Liver (tissue), 9 donors: ENCODE data around the gene DNAJC7. TPM values are rescaled to one million over a fixed set of nuclear protein-coding genes. Genes with fewer than 3 reads are reported as not detected.

Experiments
- DNase-seq: peaks from one replicate; pipeline ENCODE4 v3.0.0-alpha.2; 2017; ENCODE audit warnings: low spot score
- H3K27ac ChIP-seq, 2 donors: one replicate each; pipeline ENCODE4 v1.7.0; 2013; ENCODE audit warnings: inconsistent platforms in 2 of 2, low read length in 2 of 2, control low read depth in 1 of 2, low read depth in 1 of 2, mild to moderate bottlenecking in 1 of 2
- H3K27me3 ChIP-seq, 4 donors: one replicate each; pipeline versions ENCODE4 v1.6.1 to v1.7.0; 2013; ENCODE audit warnings: low read length in 3 of 4, inconsistent platforms in 1 of 4, mild to moderate bottlenecking in 1 of 4, moderate library complexity in 1 of 4; ENCODE audit not compliant: control insufficient read depth in 4 of 4, insufficient read depth in 4 of 4
- H3K36me3 ChIP-seq, 4 donors: one replicate each; pipeline versions ENCODE4 v1.6.1 to v1.7.0; 2013; ENCODE audit warnings: low read length in 3 of 4, mild to moderate bottlenecking in 3 of 4, low read depth in 1 of 4, moderate library complexity in 1 of 4; ENCODE audit not compliant: control insufficient read depth in 4 of 4, insufficient read depth in 3 of 4
- H3K4me1 ChIP-seq, 4 donors: one replicate each; pipeline versions ENCODE4 v1.6.1 to v1.7.0; 2013; ENCODE audit warnings: low read length in 3 of 4, mild to moderate bottlenecking in 3 of 4, moderate library complexity in 1 of 4; ENCODE audit not compliant: control insufficient read depth in 4 of 4, insufficient read depth in 4 of 4
- H3K4me3 ChIP-seq, 3 donors: one replicate each; pipeline versions ENCODE4 v1.6.1 to v1.7.0; 2013; ENCODE audit warnings: low read length in 3 of 3, control low read depth in 1 of 3, low read depth in 1 of 3, mild to moderate bottlenecking in 1 of 3
- H3K9ac ChIP-seq, 2 donors: one replicate each; pipeline ENCODE4 v1.7.0; 2013; ENCODE audit warnings: low read length in 2 of 2, mild to moderate bottlenecking in 2 of 2, moderate library complexity in 2 of 2, control low read depth in 1 of 2, low read depth in 1 of 2
- H3K9me3 ChIP-seq, 4 donors: one replicate each; pipeline versions ENCODE4 v1.6.1 to v1.7.0; 2013; ENCODE audit warnings: low read length in 3 of 4; ENCODE audit not compliant: control insufficient read depth in 4 of 4
- CTCF ChIP-seq: fragments of 150-350 bp; IDR thresholded peaks from 2 replicates; pipeline ENCODE4 v1.5.1; 2017; ENCODE audit warnings: improper control_type of control experiment, low read depth, low read length; ENCODE audit not compliant: missing input control
- EGR1 ChIP-seq, 2 donors: IDR thresholded peaks; 2 replicates each; pipeline ENCODE4 v1.6.1; 2016 to 2018; ENCODE audit warnings: antibody characterized with exemption in 2 of 2, low read depth in 2 of 2
- FOXA1 ChIP-seq: IDR thresholded peaks from 2 replicates; pipeline ENCODE4 v1.6.1; 2016; ENCODE audit warnings: antibody characterized with exemption
- FOXA2 ChIP-seq: IDR thresholded peaks from 2 replicates; pipeline ENCODE4 v1.6.1; 2016; ENCODE audit warnings: antibody characterized with exemption
- GABPA ChIP-seq, 2 donors: IDR thresholded peaks in 1 of 2; conservative IDR thresholded peaks in 1 of 2; 2 replicates each; pipeline ENCODE4 v1.6.1; 2016; ENCODE audit warnings: antibody characterized with exemption in 2 of 2, mild to moderate bottlenecking in 1 of 2, moderate library complexity in 1 of 2
- HNF4A ChIP-seq, 2 donors: conservative IDR thresholded peaks; 2 replicates each; pipeline ENCODE4 v1.6.1; 2016; ENCODE audit warnings: antibody characterized with exemption in 2 of 2, mild to moderate bottlenecking in 2 of 2
- HNF4G ChIP-seq: IDR thresholded peaks from 2 replicates; pipeline ENCODE4 v1.6.1; 2016; ENCODE audit warnings: antibody characterized with exemption
- JUND ChIP-seq, 2 donors: IDR thresholded peaks; 2 replicates each; pipeline ENCODE4 v1.6.1; 2016; ENCODE audit warnings: antibody characterized with exemption in 2 of 2
- NR2F2 ChIP-seq: IDR thresholded peaks from 2 replicates; pipeline ENCODE4 v1.6.1; 2016; ENCODE audit warnings: antibody characterized with exemption
- RAD21 ChIP-seq, 2 donors: IDR thresholded peaks; 2 replicates each; pipeline ENCODE4 v1.6.1; 2016; ENCODE audit warnings: antibody characterized with exemption in 2 of 2, mild to moderate bottlenecking in 2 of 2
- REST ChIP-seq: IDR thresholded peaks from 2 replicates; pipeline ENCODE4 v1.6.1; 2016; ENCODE audit warnings: antibody characterized with exemption, mild to moderate bottlenecking
- RXRA ChIP-seq, 2 donors: IDR thresholded peaks; 2 replicates each; pipeline ENCODE4 v1.6.1; 2017 to 2018; ENCODE audit warnings: antibody characterized with exemption in 2 of 2, mild to moderate bottlenecking in 1 of 2
- SP1 ChIP-seq: IDR thresholded peaks from 2 replicates; pipeline ENCODE4 v1.6.1; 2018; ENCODE audit warnings: antibody characterized with exemption, mild to moderate bottlenecking
- TAF1 ChIP-seq: conservative IDR thresholded peaks from 2 replicates; pipeline ENCODE4 v1.6.1; 2016; ENCODE audit warnings: antibody characterized with exemption, mild to moderate bottlenecking
- YY1 ChIP-seq: IDR thresholded peaks from 2 replicates; pipeline ENCODE4 v1.6.1; 2016; ENCODE audit warnings: antibody characterized with exemption, mild to moderate bottlenecking
- ZBTB33 ChIP-seq: IDR thresholded peaks from 2 replicates; pipeline ENCODE4 v1.6.1; 2016; ENCODE audit warnings: antibody characterized with exemption
- WGBS: extraction: QIAGEN DNeasy Blood & Tissue Kit; methylation state at CpG from one replicate; pipeline ENCODE4 v1.1.7; 2013; 5-methylcytosine and 5-hydroxymethylcytosine counted together
- polyA plus RNA-seq, 2 donors: library from polyadenylated mRNA; stranded (reverse) in 1 of 2; unstranded in 1 of 2; fragments of 200-250 nt in 1 of 2; fragments of >200 nt in 1 of 2; fragmentation: Nextera tagmentation in 1 of 2; extraction: Ambion mirVana in 1 of 2; gene quantifications; one replicate each; pipeline versions ENCODE4 v1.2.1 to v1.2.3, GENCODE V29; 2013 to 2015
- total RNA-seq, 2 donors: library from RNA; depleted of rRNA; stranded (reverse); fragments of >200 nt; gene quantifications; one replicate each; pipeline ENCODE4 v1.2.3, GENCODE V29; 2014
- TF ChIP-seq, protein P1 (sequence below): IDR thresholded peaks from 2 replicates; pipeline ENCODE4 v1.6.1; 2016; ENCODE audit warnings: antibody characterized with exemption
- donor health status: healthy.
- donor health status: healthy.
- donor health status: healthy.
- donor health status: healthy.
- donor health status: healthy.

Gene DNAJC7
- total and polyA plus RNA-seq, 4 donors: 28.7 to 33.9 (median 30.6) TPM

DNA sequence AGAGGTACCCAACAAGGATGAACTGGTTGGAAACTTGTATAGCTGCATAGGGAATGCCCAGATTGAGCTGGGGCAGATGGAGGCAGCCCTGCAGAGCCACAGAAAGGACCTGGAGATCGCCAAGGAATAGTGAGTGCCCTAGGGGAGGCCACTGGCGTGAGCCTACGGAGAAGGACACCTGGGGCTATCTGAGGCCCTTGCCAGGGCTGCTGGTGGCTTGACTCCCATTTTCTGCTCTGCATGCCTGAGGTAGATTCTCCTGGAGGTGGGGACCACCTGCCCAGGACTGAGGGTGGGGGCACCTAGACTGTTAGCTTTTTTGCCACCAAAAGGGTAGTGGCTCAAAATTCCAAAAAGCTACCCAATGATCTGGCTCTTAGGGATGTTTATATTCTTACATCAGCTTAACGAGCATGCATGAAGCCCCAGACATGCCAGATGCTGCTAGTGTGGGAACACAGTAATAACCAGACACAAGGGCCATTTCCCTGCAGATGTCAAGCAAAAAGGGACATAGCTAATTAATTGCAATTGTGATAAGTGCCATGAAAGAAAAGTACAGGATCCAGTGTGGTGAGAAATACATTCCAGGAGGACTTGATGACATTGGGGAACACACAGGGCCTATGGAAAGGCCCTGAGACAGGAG lies 78.1 kb downstream of the DNAJC7 start:
- Histone ChIP-seq H3K36me3 (no peaks in the 10 kb centered on the region), H3K9me3 (no peaks in the 10 kb centered on the region), H3K9ac (no peak overlapping the region), H3K4me3 (no peak overlapping the region), H3K27ac (no peak overlapping the region), H3K27me3 (no peaks in the 10 kb centered on the region), H3K4me1 (peaks cover 2 to 26% (median 17%) of the 10 kb centered on the region in 4 donors)
- TF ChIP-seq JUND (IDR thresholded peaks at IDR 0.05): no peak
- no peak for TF ChIP-seq EGR1 (IDR thresholded peaks at IDR 0.05; ENCODE audit: low read depth in 2 of 2)
- TF ChIP-seq HNF4A (conservative IDR thresholded peaks at IDR 0.05): no peak
- no peak for TF ChIP-seq FOXA2
- TF ChIP-seq, protein P1, sequence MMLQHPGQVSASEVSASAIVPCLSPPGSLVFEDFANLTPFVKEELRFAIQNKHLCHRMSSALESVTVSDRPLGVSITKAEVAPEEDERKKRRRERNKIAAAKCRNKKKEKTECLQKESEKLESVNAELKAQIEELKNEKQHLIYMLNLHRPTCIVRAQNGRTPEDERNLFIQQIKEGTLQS: no peak
- no peak for TF ChIP-seq TAF1
- no peak for TF ChIP-seq CTCF
- no peak for TF ChIP-seq REST
- no peak for TF ChIP-seq RXRA (IDR thresholded peaks at IDR 0.05)
- TF ChIP-seq RAD21 (IDR thresholded peaks at IDR 0.05): no peak
- TF ChIP-seq SP1: no peak
- TF ChIP-seq GABPA (IDR thresholded peaks at IDR 0.05 in 1 of 2, conservative IDR thresholded peaks at IDR 0.05 in 1 of 2): no peak
- TF ChIP-seq ZBTB33: no peak
- TF ChIP-seq NR2F2: no peak
- no peak for TF ChIP-seq HNF4G
- no peak for TF ChIP-seq YY1
- no peak for TF ChIP-seq FOXA1
- DNase-seq: no peak
- WGBS: 95% methylated on average over 4 of the region's 4 CpGs
